ENCODE data around the gene RAPGEF4. TPM values are rescaled to one million over a fixed set of nuclear protein-coding genes. Genes with fewer than 3 reads are reported as not detected.

Gene RAPGEF4
- polyA plus RNA-seq, 1 experiment = 0.60 TPM

GRCh38 chr2:172951554-172951953, 215.9 kb downstream of the RAPGEF4 start:
- TF ChIP-seq CTCF (IDR thresholded peaks at IDR 0.05; ENCODE audit: insufficient read depth, low read depth, low read length) = no peak
- POLR2A ChIA-PET = no interaction called here
- Histone ChIP-seq H3K4me3 (ENCODE audit: low read depth, low read length) (no peak overlapping the region), H3K27me3 (ENCODE audit: control insufficient read depth, insufficient read depth, low read length) (no peaks in the 10 kb centered on the region), H3K36me3 (ENCODE audit: control insufficient read depth, insufficient read depth, low read length) (no peaks in the 10 kb centered on the region)
- DNase-seq (ENCODE audit: low read depth) = no peak
- CTCF ChIA-PET = no interaction called here

GRCh38 chr2:172953411-172953810, 217.8 kb downstream of the RAPGEF4 start:
- Histone ChIP-seq H3K4me3 (ENCODE audit: low read depth, low read length) (no peak overlapping the region), H3K36me3 (ENCODE audit: control insufficient read depth, insufficient read depth, low read length) (no peaks in the 10 kb centered on the region), H3K27me3 (ENCODE audit: control insufficient read depth, insufficient read depth, low read length) (no peaks in the 10 kb centered on the region)
- ChIA-PET POLR2A (no interaction called here), CTCF (interaction anchor here (0.9 to 2.2 kb wide), 2 partner anchors 17 to 21 kb away, joined by 3 to 6 read pairs; no protein-coding TSS in a partner anchor)
- no peak for DNase-seq (ENCODE audit: low read depth)
- no peak for TF ChIP-seq CTCF (IDR thresholded peaks at IDR 0.05; ENCODE audit: insufficient read depth, low read depth, low read length)

- TF ChIP-seq CTCF (IDR thresholded peaks at IDR 0.05; ENCODE audit: insufficient read depth, low read depth, low read length) = no peak
Observed at GRCh38 chr2:172953970-172954852, 218.6 kb downstream of the RAPGEF4 start.

GRCh38 chr2:172955587-172955986, 219.9 kb downstream of the RAPGEF4 start:
- H3K4me3 ChIP-seq (ENCODE audit: low read depth, low read length) = no peak overlapping the region
- POLR2A ChIA-PET = no interaction called here
- CTCF ChIA-PET = no interaction called here
- no peak for TF ChIP-seq CTCF (IDR thresholded peaks at IDR 0.05; ENCODE audit: insufficient read depth, low read depth, low read length)
- no peaks in the 10 kb centered on the region for H3K36me3 ChIP-seq (ENCODE audit: control insufficient read depth, insufficient read depth, low read length)
- no peak for DNase-seq (ENCODE audit: low read depth)
- no peaks in the 10 kb centered on the region for H3K27me3 ChIP-seq (ENCODE audit: control insufficient read depth, insufficient read depth, low read length)

More at GRCh38 chr2:172953970-172954852, 218.6 kb downstream of the RAPGEF4 start:
- Histone ChIP-seq H3K4me3 (ENCODE audit: low read depth, low read length) (no peak overlapping the region), H3K36me3 (ENCODE audit: control insufficient read depth, insufficient read depth, low read length) (no peaks in the 10 kb centered on the region), H3K27me3 (ENCODE audit: control insufficient read depth, insufficient read depth, low read length) (no peaks in the 10 kb centered on the region)
- ChIA-PET CTCF (interaction anchor here (0.7 to 2.2 kb wide), 3 partner anchors 17 to 23 kb away, joined by 3 to 6 read pairs (median 3); no protein-coding TSS in a partner anchor), POLR2A (no interaction called here)
- DNase-seq (ENCODE audit: low read depth) = no peak

- POLR2A ChIA-PET = no interaction called here
- H3K27me3 ChIP-seq (ENCODE audit: control insufficient read depth, insufficient read depth, low read length) = no peaks in the 10 kb centered on the region
- no peak overlapping the region for H3K4me3 ChIP-seq (ENCODE audit: low read depth, low read length)
- CTCF ChIA-PET = interaction anchor here (0.8 kb wide), 2 partner anchors 9 to 12 kb away, joined by 3 read pairs; no protein-coding TSS in a partner anchor
- TF ChIP-seq CTCF (IDR thresholded peaks at IDR 0.05; ENCODE audit: insufficient read depth, low read depth, low read length) = no peak
- H3K36me3 ChIP-seq (ENCODE audit: control insufficient read depth, insufficient read depth, low read length) = no peaks in the 10 kb centered on the region
- DNase-seq (ENCODE audit: low read depth) = no peak
Observed at GRCh38 chr2:172957734-172958133, 222.1 kb downstream of the RAPGEF4 start.
